H9 (cell line): ENCODE measurements around the gene TRRAP. TPM values are rescaled to one million over a fixed set of nuclear protein-coding genes. Genes with fewer than 3 reads are reported as not detected.

ENCODE experiments used
- DNase-seq: peaks from one replicate; pipeline ENCODE4 v3.0.0-alpha.2; 2017
- H2AFZ ChIP-seq: one replicate; pipeline ENCODE4 v1.6.1; 2013; ENCODE audit warnings: mild to moderate bottlenecking, low read length, control low read depth, moderate library complexity
- H2AK5ac ChIP-seq: 2 replicates; pipeline ENCODE4 v1.6.1; 2013; ENCODE audit warnings: low read length, control low read depth, mixed read lengths; ENCODE audit not compliant: insufficient read length
- H2BK120ac ChIP-seq: one replicate; pipeline ENCODE4 v1.6.1; 2013; ENCODE audit warnings: low read depth, mild to moderate bottlenecking, low read length, control low read depth, inconsistent platforms; ENCODE audit not compliant: poor library complexity, severe bottlenecking
- H2BK12ac ChIP-seq: 2 replicates; pipeline ENCODE4 v1.6.1; 2013; ENCODE audit warnings: low read length, control low read depth, mixed read lengths, low read depth; ENCODE audit not compliant: insufficient read length
- H2BK15ac ChIP-seq: 2 replicates; pipeline ENCODE4 v1.6.1; 2013; ENCODE audit warnings: low read depth, low read length, control low read depth
- H2BK20ac ChIP-seq: one replicate; pipeline ENCODE4 v1.6.1; 2013; ENCODE audit warnings: low read depth, mild to moderate bottlenecking, low read length, control low read depth, inconsistent platforms; ENCODE audit not compliant: poor library complexity, severe bottlenecking
- H2BK5ac ChIP-seq: 2 replicates; pipeline ENCODE4 v1.6.1; 2013; ENCODE audit warnings: low read length, control low read depth, mixed read lengths; ENCODE audit not compliant: insufficient read length
- H3K14ac ChIP-seq: 2 replicates; pipeline ENCODE4 v1.6.1; 2013; ENCODE audit warnings: low read length, control low read depth; ENCODE audit not compliant: insufficient read depth
- H3K18ac ChIP-seq: 2 replicates; pipeline ENCODE4 v1.6.1; 2013; ENCODE audit warnings: low read depth, mild to moderate bottlenecking, mixed read lengths, low read length, control low read depth; ENCODE audit not compliant: insufficient read length
- H3K23ac ChIP-seq: 2 replicates; pipeline ENCODE4 v1.6.1; 2013; ENCODE audit warnings: low read length, control low read depth, mixed read lengths, low read depth; ENCODE audit not compliant: insufficient read length
- H3K23me2 ChIP-seq: 2 replicates; pipeline ENCODE4 v1.6.1; 2013; ENCODE audit warnings: low read depth, mild to moderate bottlenecking, mixed read lengths, low read length, control low read depth; ENCODE audit not compliant: insufficient read length, poor library complexity, severe bottlenecking
- H3K27ac ChIP-seq: 2 replicates; pipeline ENCODE4 v1.5.1; 2013; ENCODE audit warnings: low read length, control low read depth, mixed read lengths, low read depth; ENCODE audit not compliant: insufficient read length
- H3K27me3 ChIP-seq: 2 replicates; pipeline ENCODE4 v1.6.1; 2013; ENCODE audit warnings: low read length, control low read depth, inconsistent platforms; ENCODE audit not compliant: insufficient read depth
- H3K4ac ChIP-seq: 2 replicates; pipeline ENCODE4 v1.6.1; 2013; ENCODE audit warnings: low read depth, mild to moderate bottlenecking, control low read depth, inconsistent platforms, low read length, moderate library complexity
- H3K4me1 ChIP-seq: 2 replicates; pipeline ENCODE4 v1.6.1; 2013; ENCODE audit warnings: low read length, control low read depth, inconsistent platforms; ENCODE audit not compliant: insufficient read depth
- H3K4me2 ChIP-seq: 2 replicates; pipeline ENCODE4 v1.6.1; 2013; ENCODE audit warnings: low read length, control low read depth, mixed read lengths; ENCODE audit not compliant: insufficient read length, insufficient read depth
- H3K56ac ChIP-seq: 2 replicates; pipeline ENCODE4 v1.6.1; 2013; ENCODE audit warnings: low read depth, mild to moderate bottlenecking, mixed read lengths, low read length, control low read depth; ENCODE audit not compliant: insufficient read length
- H3K79me1 ChIP-seq: 2 replicates; pipeline ENCODE4 v1.6.1; 2013; ENCODE audit warnings: low read depth, mild to moderate bottlenecking, moderate library complexity, low read length, control low read depth, inconsistent platforms; ENCODE audit not compliant: insufficient read depth, poor library complexity, severe bottlenecking
- H3K79me2 ChIP-seq: 2 replicates; pipeline ENCODE4 v1.6.1; 2013; ENCODE audit warnings: low read length, control low read depth, inconsistent platforms; ENCODE audit not compliant: insufficient read depth
- H3K9ac ChIP-seq: 2 replicates; pipeline ENCODE4 v1.6.1; 2013; ENCODE audit warnings: low read length, control low read depth, mixed read lengths; ENCODE audit not compliant: insufficient read length; ENCODE audit errors: extremely low read depth
- H3K9me3 ChIP-seq: one replicate; pipeline ENCODE4 v1.6.1; 2013; ENCODE audit warnings: low read depth, low read length, inconsistent platforms; ENCODE audit not compliant: control insufficient read depth
- H3T11ph ChIP-seq: one replicate; pipeline ENCODE4 v1.6.1; 2013; ENCODE audit warnings: mild to moderate bottlenecking, low read length, control low read depth, inconsistent platforms
- H4K20me1 ChIP-seq: one replicate; pipeline ENCODE4 v1.6.1; 2013; ENCODE audit not compliant: control insufficient read depth, insufficient read length, insufficient read depth
- H4K5ac ChIP-seq: 2 replicates; pipeline ENCODE4 v1.6.1; 2013; ENCODE audit warnings: low read depth, mild to moderate bottlenecking, mixed read lengths, low read length, control low read depth; ENCODE audit not compliant: insufficient read length
- H4K8ac ChIP-seq: replicated peaks from 2 replicates; pipeline ENCODE4 v1.6.1; 2013; ENCODE audit warnings: low read length, control low read depth, mixed read lengths, low read depth; ENCODE audit not compliant: insufficient read length
- H4K91ac ChIP-seq: 2 replicates; pipeline ENCODE4 v1.6.1; 2013; ENCODE audit warnings: low read depth, mild to moderate bottlenecking, moderate library complexity, mixed read lengths, low read length, control low read depth; ENCODE audit not compliant: insufficient read length
- H3K27ac Mint-ChIP-seq, 3 experiments: 2 replicates in 2 of 3; 3 replicates in 1 of 3; pipeline ENCODE4 v1.8.0; 2020 to 2021; ENCODE audit warnings: mixed read lengths in 3 of 3, mild to moderate bottlenecking in 1 of 3, moderate library complexity in 1 of 3
- H3K27me3 Mint-ChIP-seq: 2 replicates; pipeline ENCODE4 v1.8.0; 2021; ENCODE audit warnings: low read depth, mild to moderate bottlenecking, moderate library complexity, mixed read lengths
- H3K36me3 Mint-ChIP-seq, 3 experiments: 2 replicates in 2 of 3; 3 replicates in 1 of 3; pipeline ENCODE4 v1.8.0; 2020 to 2021; ENCODE audit warnings: low read depth in 3 of 3, mixed read lengths in 3 of 3; ENCODE audit not compliant: insufficient read depth in 1 of 3
- H3K4me1 Mint-ChIP-seq, 2 experiments: 2 replicates each; pipeline ENCODE4 v1.8.0; 2020; ENCODE audit warnings: mixed read lengths in 2 of 2
- H3K4me3 Mint-ChIP-seq, 2 experiments: 2 replicates in 1 of 2; 3 replicates in 1 of 2; pipeline ENCODE4 v1.8.0; 2020 to 2021; ENCODE audit warnings: mild to moderate bottlenecking in 2 of 2, mixed read lengths in 2 of 2, moderate library complexity in 1 of 2
- H3K9me3 Mint-ChIP-seq, 2 experiments: 2 replicates in 1 of 2; 3 replicates in 1 of 2; pipeline ENCODE4 v1.8.0; 2020; ENCODE audit warnings: mild to moderate bottlenecking in 2 of 2, mixed read lengths in 2 of 2, moderate library complexity in 1 of 2
- CTCF ChIP-seq: fragments of 200-600 bp; sonication (generic); conservative IDR thresholded peaks from 3 replicates; pipeline ENCODE4 v1.8.0; 2021; ENCODE audit warnings: antibody characterized with exemption, mild to moderate bottlenecking
- WGBS: extraction: QIAGEN DNeasy Blood & Tissue Kit; methylation state at CpG from one replicate; pipeline ENCODE4 v1.1.7; 2013; ENCODE audit warnings: missing lambda C conversion rate, low lambda C conversion rate, mixed read lengths; ENCODE audit not compliant: insufficient read length; ENCODE audit errors: extremely low coverage; 5-methylcytosine and 5-hydroxymethylcytosine counted together
- total RNA-seq: library from RNA; stranded (reverse); gene quantifications from 2 replicates; pipeline ENCODE4 v1.2.1, GENCODE V29; 2021

TRRAP gene
- total RNA-seq, 1 experiment from 2014 or later, result 58.6 TPM

- H4K8ac ChIP-seq, result no peak overlapping the region
- Mint-ChIP-seq H3K4me3 (no peak overlapping the region), H3K9me3 (0 out of 5 replicates have a peak, but pooled peaks cover 0 to 3% of the 10 kb centered on the region in 2 experiments), H3K4me1 (peaks cover 4% of the 10 kb centered on the region in 2 experiments), H3K36me3 (peaks cover 0 to 13% (median 8%) of the 10 kb centered on the region in 3 experiments; a peak in 4 of 7 replicates), H3K27me3 (peaks cover 3% of the 10 kb centered on the region; the same call in 1 of the 2 replicates), H3K27ac (no peak overlapping the region; a peak in 1 of 7 replicates)
- no peaks in the 10 kb centered on the region for H4K20me1 ChIP-seq
- no peak overlapping the region for H3K18ac ChIP-seq
- WGBS, result no CpG with 5 or more reads among the region's 3 CpGs
- no peak overlapping the region for H3K9ac ChIP-seq
- no peak overlapping the region for H3K4ac ChIP-seq
- no peak overlapping the region for H3K56ac ChIP-seq
- no peak overlapping the region for H3T11ph ChIP-seq
- H3K79me1 ChIP-seq, result no peaks in the 10 kb centered on the region
- H3K23me2 ChIP-seq, result no peaks in the 10 kb centered on the region
- H2AK5ac ChIP-seq, result no peak overlapping the region
- no peak overlapping the region for H3K14ac ChIP-seq
- H4K91ac ChIP-seq, result no peak overlapping the region
- TF ChIP-seq CTCF, result no peak
- H3K27ac ChIP-seq, result no peak overlapping the region
- H2BK5ac ChIP-seq, result no peak overlapping the region
- H2BK15ac ChIP-seq, result no peak overlapping the region
- H3K27me3 ChIP-seq, result no peaks in the 10 kb centered on the region
- H2BK120ac ChIP-seq, result no peak overlapping the region
- no peak overlapping the region for H3K23ac ChIP-seq
- peaks cover 15% of the 10 kb centered on the region for H3K9me3 ChIP-seq
- no peak overlapping the region for H2BK12ac ChIP-seq
- no peak overlapping the region for H2AFZ ChIP-seq
- DNase-seq, result no peak
- no peaks in the 10 kb centered on the region for H3K79me2 ChIP-seq
- no peak overlapping the region for H4K5ac ChIP-seq
- H2BK20ac ChIP-seq, result no peak overlapping the region
- H3K4me2 ChIP-seq, result no peak overlapping the region
- H3K4me1 ChIP-seq, result no peaks in the 10 kb centered on the region
Measured at GRCh38 chr7:98848918-98849317, 29.4 kb upstream of the TRRAP start.
